Gastroesophageal sphincter (tissue), 3 donors: ENCODE results near the gene ADD1.

Experiments used
- CTCF ChIP-seq, 4 experiments: fragments of 200-600 bp in 2 of 4; fragments of 450-650 bp in 2 of 4; sonication (generic) in 1 of 4; IDR thresholded peaks; one replicate each; pipeline ENCODE4 v1.5.1; 2017 to 2019; ENCODE audit warnings: antibody characterized with exemption in 4 of 4, mild to moderate bottlenecking in 2 of 4, moderate library complexity in 2 of 4
- POLR2A ChIP-seq, 2 donors: fragments of 450-650 bp; IDR thresholded peaks; one replicate each; pipeline ENCODE4 v1.6.1; 2017; ENCODE audit warnings: antibody characterized with exemption in 2 of 2, mild to moderate bottlenecking in 2 of 2, moderate library complexity in 1 of 2
- POLR2AphosphoS5 ChIP-seq: sonication (generic); formaldehyde crosslinking; IDR thresholded peaks from one replicate; pipeline ENCODE4 v1.6.1; 2017; ENCODE audit warnings: antibody characterized with exemption

- TF ChIP-seq CTCF (IDR thresholded peaks at IDR 0.05) (no peak), POLR2AphosphoS5 (no peak), POLR2A (IDR thresholded peaks at IDR 0.05) (no peak)
Measured at GRCh38 chr4:2810388-2810787, 33.3 kb upstream of the ADD1 start.
